ENCODE results near the gene BABAM1.
A peak's percentile ranks its signal among the peaks of the same experiment; 100 is the strongest.

DNA sequence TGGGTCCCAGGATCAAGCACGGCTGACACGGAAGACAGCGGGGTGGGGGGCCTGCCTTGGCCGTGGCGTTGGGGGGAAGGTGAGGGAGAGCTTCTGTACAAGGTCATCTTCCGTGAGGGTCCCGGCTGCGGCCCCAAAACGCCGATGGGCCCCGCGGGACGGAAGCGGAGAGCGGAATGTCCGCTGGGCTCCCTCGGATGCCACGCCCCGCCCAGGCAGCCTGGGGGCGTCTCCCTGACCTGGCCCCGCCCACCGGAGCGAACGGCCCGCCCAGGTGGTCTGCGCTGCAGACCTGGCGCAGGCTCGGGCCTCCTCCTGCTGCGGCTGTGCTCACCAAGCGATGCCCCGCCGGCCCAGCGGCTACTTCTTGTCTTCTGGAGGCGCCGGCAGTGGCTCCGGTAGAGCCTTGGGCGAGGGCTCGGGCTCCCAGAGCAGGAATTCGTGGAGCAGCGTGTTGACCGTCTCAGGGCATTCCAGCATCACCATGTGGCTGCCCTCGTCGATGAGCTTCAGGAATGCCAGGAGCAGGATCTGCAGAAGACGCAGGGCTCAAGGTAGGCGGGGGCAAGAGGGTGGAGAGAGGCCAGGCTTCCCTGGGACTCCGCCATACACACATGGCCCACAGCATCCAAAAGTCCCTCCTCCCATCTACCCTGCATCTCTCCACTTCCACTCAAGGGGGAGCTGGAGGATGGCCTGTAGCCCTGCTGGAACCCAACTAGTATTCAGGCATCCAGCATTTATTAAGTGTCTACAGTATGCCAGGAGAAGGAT is 25.2 kb downstream of the BABAM1 start:
- TF ChIP-seq, protein P1, sequence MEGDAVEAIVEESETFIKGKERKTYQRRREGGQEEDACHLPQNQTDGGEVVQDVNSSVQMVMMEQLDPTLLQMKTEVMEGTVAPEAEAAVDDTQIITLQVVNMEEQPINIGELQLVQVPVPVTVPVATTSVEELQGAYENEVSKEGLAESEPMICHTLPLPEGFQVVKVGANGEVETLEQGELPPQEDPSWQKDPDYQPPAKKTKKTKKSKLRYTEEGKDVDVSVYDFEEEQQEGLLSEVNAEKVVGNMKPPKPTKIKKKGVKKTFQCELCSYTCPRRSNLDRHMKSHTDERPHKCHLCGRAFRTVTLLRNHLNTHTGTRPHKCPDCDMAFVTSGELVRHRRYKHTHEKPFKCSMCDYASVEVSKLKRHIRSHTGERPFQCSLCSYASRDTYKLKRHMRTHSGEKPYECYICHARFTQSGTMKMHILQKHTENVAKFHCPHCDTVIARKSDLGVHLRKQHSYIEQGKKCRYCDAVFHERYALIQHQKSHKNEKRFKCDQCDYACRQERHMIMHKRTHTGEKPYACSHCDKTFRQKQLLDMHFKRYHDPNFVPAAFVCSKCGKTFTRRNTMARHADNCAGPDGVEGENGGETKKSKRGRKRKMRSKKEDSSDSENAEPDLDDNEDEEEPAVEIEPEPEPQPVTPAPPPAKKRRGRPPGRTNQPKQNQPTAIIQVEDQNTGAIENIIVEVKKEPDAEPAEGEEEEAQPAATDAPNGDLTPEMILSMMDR (IDR thresholded peaks at IDR 0.05), result peak; percentile 82
- peak; percentile 46; the same call in 1 of the 2 replicates for TF ChIP-seq POLR2AphosphoS5 (IDR thresholded peaks at IDR 0.05; ENCODE audit: low read depth, low read length)
